Measurements from ENCODE around the gene IL36B.
"Not testable (repeated sequence)": the region's sequence is repeated elsewhere in the genome, so short reads cannot be mapped to it uniquely, and the experiment has no call there.

IL36B gene

GRCh38 chr2:113052396-113052917, at the start of gene IL36B:
Gene IL36B, minus strand, starts transcription at chr2:113052867.
- no peak for DNase-seq

- DNase-seq = no peak
Measured at GRCh38 chr2:113102133-113102532, 49.5 kb upstream of the IL36B start.

- DNase-seq = no peak
Measured at GRCh38 chr2:113098532-113098931, 45.9 kb upstream of the IL36B start.

- no peak for DNase-seq
Measured at GRCh38 chr2:113098041-113098440, 45.4 kb upstream of the IL36B start.

- DNase-seq = not testable (repeated sequence)
Measured at GRCh38 chr2:113096842-113097618, 44.4 kb upstream of the IL36B start.

- DNase-seq = not testable (repeated sequence)
Measured at GRCh38 chr2:113096306-113096705, 43.6 kb upstream of the IL36B start.

GRCh38 chr2:113093613-113093977, 40.9 kb upstream of the IL36B start:
- DNase-seq = no peak

GRCh38 chr2:113092864-113093612, 40.4 kb upstream of the IL36B start:
- no peak for DNase-seq

- no peak for DNase-seq
Measured at GRCh38 chr2:113091231-113091896, 38.7 kb upstream of the IL36B start.

GRCh38 chr2:113089916-113090315, 37.2 kb upstream of the IL36B start:
- no peak for DNase-seq

GRCh38 chr2:113088213-113088992, 35.7 kb upstream of the IL36B start:
- no peak for DNase-seq

- DNase-seq = no peak
Measured at GRCh38 chr2:113085542-113085941, 32.9 kb upstream of the IL36B start.

GRCh38 chr2:113084249-113085000, 31.8 kb upstream of the IL36B start:
- DNase-seq = no peak

GRCh38 chr2:113083296-113083695, 30.6 kb upstream of the IL36B start:
- no peak for DNase-seq

- no peak for DNase-seq
Measured at GRCh38 chr2:113081488-113082210, 29.0 kb upstream of the IL36B start.

- DNase-seq = no peak
Measured at GRCh38 chr2:113080134-113080533, 27.5 kb upstream of the IL36B start.

- DNase-seq = no peak
Measured at GRCh38 chr2:113079131-113079530, 26.5 kb upstream of the IL36B start.

GRCh38 chr2:113078350-113078839, 25.7 kb upstream of the IL36B start:
- no peak for DNase-seq

GRCh38 chr2:113077921-113078320, 25.3 kb upstream of the IL36B start:
- no peak for DNase-seq

GRCh38 chr2:113076954-113077669, 24.4 kb upstream of the IL36B start:
- no peak for DNase-seq
